ENCODE results near the gene HIBCH. TPM values are rescaled to one million over a fixed set of nuclear protein-coding genes. Genes with fewer than 3 reads are reported as not detected.

The HIBCH gene
- 10 to 100 TPM; 30.8 to 46.7 TPM for total RNA-seq
- 32.6 TPM for polyA plus RNA-seq (2013, experiment 1 of 2)
- polyA plus RNA-seq (2013, experiment 2 of 2) = 33.6 TPM
- long read RNA-seq, experiment 1, transcript HIBCH-201 (14 exons, 1,939 nt) = major isoform, 7 of 28 reads
- long read RNA-seq, experiment 1, partial matches to known transcripts = 12 of 28 reads
- long read RNA-seq, experiment 1, other reads (novel, unspliced or antisense) = 9 of 28 reads
- long read RNA-seq, experiment 2, transcript HIBCH-202 (13 exons, 2,463 nt) = minor isoform, 11 of 114 reads
- long read RNA-seq, experiment 2, transcript HIBCH-201 (14 exons, 1,939 nt) = major isoform, 67 of 114 reads
- long read RNA-seq, experiment 2, partial matches to known transcripts = 7 of 114 reads
- long read RNA-seq, experiment 2, other reads (novel, unspliced or antisense) = 29 of 114 reads
- long read RNA-seq, experiment 3, transcript HIBCH-202 (13 exons, 2,463 nt) = minor isoform, 18 of 207 reads
- long read RNA-seq, experiment 3, transcript HIBCH-201 (14 exons, 1,939 nt) = major isoform, 143 of 207 reads
- long read RNA-seq, experiment 3, partial matches to known transcripts = 15 of 207 reads
- long read RNA-seq, experiment 3, other reads (novel, unspliced or antisense) = 31 of 207 reads
- long read RNA-seq, experiment 4, transcript HIBCH-201 (14 exons, 1,939 nt) = major isoform, 130 of 372 reads
- long read RNA-seq, experiment 4, transcript HIBCH-202 (13 exons, 2,463 nt) = minor isoform, 21 of 372 reads
- long read RNA-seq, experiment 4, partial matches to known transcripts = 170 of 372 reads
- long read RNA-seq, experiment 4, other reads (novel, unspliced or antisense) = 51 of 372 reads

- WGBS, 2 experiments (ENCODE audit: insufficient coverage in 1 of 2, insufficient read length in 1 of 2) = 0 to 1% methylated on average over 20 to 50 of the region's 50 CpGs
- peaks cover 22% of the 10 kb centered on the region for H3K4me1 Mint-ChIP-seq
Observed at GRCh38 chr2:190319555-190320498, at the start of gene HIBCH. Gene HIBCH, minus strand, starts transcription at chr2:190319826. Its CDS starts 76 bp downstream, at chr2:190319750.

GRCh38 chr2:190367091-190367490, 47.5 kb upstream of the HIBCH start:
- no peaks in the 10 kb centered on the region for H3K4me1 Mint-ChIP-seq

More at GRCh38 chr2:190319555-190320498, at the start of gene HIBCH:
- Histone ChIP-seq H3K4me1 (ENCODE audit: control insufficient read depth, insufficient read depth, low read length) (peaks cover 3% of the 10 kb centered on the region), H3K27me3 (ENCODE audit: control insufficient read depth, insufficient read depth, low read length, poor library complexity, severe bottlenecking) (no peaks in the 10 kb centered on the region), H3K27ac (ENCODE audit: low read depth, low read length) (peak within 1 kb of the TSS; percentile 25), H3K9ac (ENCODE audit: extremely low read depth, low read length, poor library complexity, severe bottlenecking) (peak within 1 kb of the TSS; percentile 74), H3K4me3 (ENCODE audit: low read length) (peak within 1 kb of the TSS; percentile 98), H3K36me3 (ENCODE audit: control insufficient read depth, insufficient read depth, low read length) (no peaks in the 10 kb centered on the region), H3K9me3 (ENCODE audit: control insufficient read depth, low read length) (no peaks in the 10 kb centered on the region)
- TF ChIP-seq CTCF (conservative IDR thresholded peaks at IDR 0.05) = peak; percentile 90
- Mint-ChIP-seq H3K36me3 (ENCODE audit: low read depth) (peaks cover 5% of the 10 kb centered on the region), H3K9me3 (no peaks in the 10 kb centered on the region), H3K27ac (peak within 1 kb of the TSS; percentile 92), H3K27me3 (ENCODE audit: insufficient read depth) (no peaks in the 10 kb centered on the region), H3K4me3 (peak within 1 kb of the TSS; percentile 84)
- peak; percentile 100 for DNase-seq

More at GRCh38 chr2:190367091-190367490, 47.5 kb upstream of the HIBCH start:
- no peak for TF ChIP-seq CTCF (conservative IDR thresholded peaks at IDR 0.05)
- peaks cover 7% of the 10 kb centered on the region for H3K27me3 ChIP-seq (ENCODE audit: control insufficient read depth, insufficient read depth, low read length, poor library complexity, severe bottlenecking)
- H3K36me3 ChIP-seq (ENCODE audit: control insufficient read depth, insufficient read depth, low read length) = no peaks in the 10 kb centered on the region
- H3K4me1 ChIP-seq (ENCODE audit: control insufficient read depth, insufficient read depth, low read length) = no peaks in the 10 kb centered on the region
- Mint-ChIP-seq H3K27ac (no peak overlapping the region), H3K27me3 (ENCODE audit: insufficient read depth) (no peaks in the 10 kb centered on the region), H3K4me3 (no peak overlapping the region), H3K9me3 (no peaks in the 10 kb centered on the region), H3K36me3 (ENCODE audit: low read depth) (no peaks in the 10 kb centered on the region)
- 90 to 100% methylated on average over 3 of the region's 4 CpGs for WGBS, 2 experiments (ENCODE audit: insufficient coverage in 1 of 2, insufficient read length in 1 of 2)
- no peak overlapping the region for H3K4me3 ChIP-seq (ENCODE audit: low read length)
- DNase-seq = no peak
- no peak overlapping the region for H3K9ac ChIP-seq (ENCODE audit: extremely low read depth, low read length, poor library complexity, severe bottlenecking)
- no peaks in the 10 kb centered on the region for H3K9me3 ChIP-seq (ENCODE audit: control insufficient read depth, low read length)
- no peak overlapping the region for H3K27ac ChIP-seq (ENCODE audit: low read depth, low read length)
